Activated CD4-positive, alpha-beta T cell treated with anti-CD3 and anti-CD28 coated beads, Interleukin-2, amount 50 U/mL, for 24 hours (primary cell): Measurements from ENCODE around the gene UNC13C.

Experiments used
- DNase-seq, 2 donors: peaks; one replicate each; pipeline ENCODE4 v3.0.0-alpha.2; 2020; ENCODE audit warnings: low read depth in 1 of 2, low spot score in 1 of 2

The UNC13C gene

GRCh38 chr15:54017959-54018358 is 39.7 kb downstream of the UNC13C start:
- DNase-seq = no peak

- no peak for DNase-seq
These were observed 48.0 kb downstream of the UNC13C start for GRCh38 chr15:54026258-54026657.

- DNase-seq = no peak
These were observed 48.6 kb downstream of the UNC13C start for GRCh38 chr15:54026891-54027290.

- no peak for DNase-seq
These were observed 50.8 kb downstream of the UNC13C start for GRCh38 chr15:54029081-54029480.

- DNase-seq = no peak
These were observed 53.8 kb downstream of the UNC13C start for GRCh38 chr15:54032066-54032465.

- no peak for DNase-seq
These were observed 55.2 kb downstream of the UNC13C start for GRCh38 chr15:54033356-54033860.

- no peak for DNase-seq
These were observed 55.7 kb downstream of the UNC13C start for GRCh38 chr15:54033869-54034458.

GRCh38 chr15:54035616-54036015 is 57.4 kb downstream of the UNC13C start:
- no peak for DNase-seq

- no peak for DNase-seq
These were observed 67.2 kb downstream of the UNC13C start for GRCh38 chr15:54045397-54045796.

- DNase-seq = no peak
These were observed 67.9 kb downstream of the UNC13C start for GRCh38 chr15:54046093-54046492.

- no peak for DNase-seq
These were observed 86.1 kb downstream of the UNC13C start for GRCh38 chr15:54064365-54064764.

- DNase-seq = no peak
These were observed 88.2 kb downstream of the UNC13C start for GRCh38 chr15:54066403-54066802.

- no peak for DNase-seq
These were observed 104.7 kb downstream of the UNC13C start for GRCh38 chr15:54082836-54083492.

- DNase-seq = no peak
These were observed 105.3 kb downstream of the UNC13C start for GRCh38 chr15:54083501-54083900.

- DNase-seq = no peak
These were observed 105.8 kb downstream of the UNC13C start for GRCh38 chr15:54083991-54084390.

GRCh38 chr15:54088837-54089236 is 110.6 kb downstream of the UNC13C start:
- DNase-seq = no peak

- no peak for DNase-seq
These were observed 111.5 kb downstream of the UNC13C start for GRCh38 chr15:54089776-54090175.

GRCh38 chr15:54091651-54092050 is 113.4 kb downstream of the UNC13C start:
- no peak for DNase-seq

GRCh38 chr15:54094661-54095060 is 116.4 kb downstream of the UNC13C start:
- DNase-seq = no peak

- no peak for DNase-seq
These were observed 118.8 kb downstream of the UNC13C start for GRCh38 chr15:54097019-54097418.

- no peak for DNase-seq
These were observed 120.8 kb downstream of the UNC13C start for GRCh38 chr15:54099010-54099409.

- no peak for DNase-seq
These were observed 123.5 kb downstream of the UNC13C start for GRCh38 chr15:54101664-54102270.
